ENCODE measurements around the gene SCAI.
"Not testable (repeated sequence)": the region's sequence is repeated elsewhere in the genome, so short reads cannot be mapped to it uniquely, and the experiment has no call there.

The SCAI gene

DNA sequence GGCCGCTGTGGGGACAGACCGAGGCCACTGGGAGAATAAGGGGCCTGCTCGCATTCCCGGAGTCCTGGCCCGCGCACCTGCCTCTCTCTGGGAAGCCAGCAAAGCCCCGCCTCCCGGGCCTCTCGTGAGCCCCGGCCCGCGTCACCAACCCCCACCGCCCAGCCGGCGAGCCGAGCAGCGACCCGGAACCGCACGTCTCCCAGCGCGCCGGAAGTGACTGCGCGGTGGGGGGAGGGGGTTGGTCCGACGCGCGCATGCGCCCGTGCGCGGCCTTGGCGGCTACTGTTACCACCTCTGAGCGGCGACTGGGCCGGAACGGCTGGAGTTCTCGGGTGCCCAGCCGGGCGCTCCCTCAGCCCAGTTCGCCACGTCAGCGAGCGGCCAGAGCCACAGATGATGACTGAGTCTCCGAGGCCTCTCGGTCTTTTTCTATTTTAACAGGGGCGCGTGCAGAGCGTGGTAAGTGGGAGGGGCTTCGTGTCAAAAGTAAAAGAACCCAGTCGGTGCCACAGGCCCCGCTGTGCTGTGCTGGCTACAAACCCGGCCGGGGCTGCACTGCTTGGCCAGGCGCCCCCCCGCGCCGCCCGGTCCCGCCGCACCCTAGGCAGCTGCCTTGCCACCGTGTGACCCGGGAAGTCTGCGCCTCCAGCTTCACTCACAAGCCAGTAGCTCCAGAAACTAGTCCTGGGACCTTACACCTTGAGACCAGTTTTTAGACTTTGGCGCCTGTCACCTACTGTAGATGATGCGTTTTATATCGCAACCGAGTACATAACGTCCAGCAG lies 202.2 kb downstream of the SCAI start, which contains the start of gene GOLGA1:
GOLGA1 (minus strand) TSS at position 190 of the 785 bp plus-strand sequence. CDS start 2,372 bp downstream, outside the sequence.
- peak; percentile 83 for DNase-seq

DNA sequence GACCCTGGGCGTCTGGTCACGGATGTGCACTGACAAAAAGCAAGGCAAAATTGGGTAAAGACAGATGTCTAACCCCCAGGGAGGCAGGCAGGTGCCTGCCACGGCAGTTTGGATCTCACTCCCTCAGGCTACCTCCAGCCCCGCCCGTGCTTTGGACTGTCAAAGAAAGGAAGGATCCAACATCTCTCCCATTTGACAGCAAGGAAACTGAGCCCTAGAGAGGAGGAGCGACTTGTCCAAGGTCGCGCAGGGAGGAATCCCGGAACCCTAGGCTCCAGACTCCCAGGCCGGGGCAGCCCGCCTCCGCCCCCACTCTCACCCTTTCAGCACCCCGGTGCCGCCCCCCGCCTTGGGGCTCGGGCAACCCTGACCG lies 202.8 kb downstream of the SCAI start:
- DNase-seq = peak; percentile 66

DNA sequence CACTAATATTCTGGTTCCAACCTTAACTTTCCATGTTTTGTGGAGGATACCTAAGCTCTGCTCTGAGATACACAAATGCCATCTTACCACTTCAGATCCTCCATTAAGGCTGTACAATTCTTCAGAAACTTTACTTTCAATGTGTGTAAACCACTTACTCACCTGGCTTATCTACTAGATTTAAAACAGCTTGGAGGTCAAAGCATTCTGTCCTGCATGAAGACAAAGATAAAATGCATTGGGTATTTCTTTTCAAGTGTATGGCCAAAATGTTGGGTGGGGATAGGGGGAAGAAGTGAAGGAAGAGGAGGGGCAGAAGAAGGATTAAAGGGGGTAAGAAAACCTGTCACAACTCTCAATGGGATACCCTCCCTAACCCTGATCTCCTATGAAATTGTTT lies 203.4 kb downstream of the SCAI start:
- DNase-seq = no peak

- no peak for DNase-seq
Measured at GRCh38 chr9:124934290-124934689, 209.0 kb downstream of the SCAI start.

DNA sequence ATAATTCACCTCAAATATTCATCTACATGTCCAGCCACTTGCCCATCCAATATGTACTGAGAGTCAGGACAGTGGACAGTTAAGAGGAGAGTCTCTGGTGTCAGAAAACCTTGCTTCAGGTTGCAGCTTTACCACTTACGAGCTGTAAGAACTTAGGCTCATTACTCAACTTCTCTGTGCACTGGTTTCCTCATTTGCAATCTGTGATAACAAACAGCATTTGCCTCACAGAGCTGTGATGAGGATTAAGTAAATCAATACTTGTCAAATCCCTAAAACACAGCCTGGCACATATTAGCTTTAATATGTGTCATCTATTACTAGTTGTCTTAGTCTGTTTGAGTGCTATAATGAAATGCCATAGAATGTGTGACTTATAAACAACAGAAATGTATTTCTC lies 211.0 kb downstream of the SCAI start:
- no peak for DNase-seq

GRCh38 chr9:124929464-124929863 lies 213.9 kb downstream of the SCAI start:
- DNase-seq = no peak

- DNase-seq = no peak
Measured at GRCh38 chr9:124928116-124928515, 215.2 kb downstream of the SCAI start.

DNA sequence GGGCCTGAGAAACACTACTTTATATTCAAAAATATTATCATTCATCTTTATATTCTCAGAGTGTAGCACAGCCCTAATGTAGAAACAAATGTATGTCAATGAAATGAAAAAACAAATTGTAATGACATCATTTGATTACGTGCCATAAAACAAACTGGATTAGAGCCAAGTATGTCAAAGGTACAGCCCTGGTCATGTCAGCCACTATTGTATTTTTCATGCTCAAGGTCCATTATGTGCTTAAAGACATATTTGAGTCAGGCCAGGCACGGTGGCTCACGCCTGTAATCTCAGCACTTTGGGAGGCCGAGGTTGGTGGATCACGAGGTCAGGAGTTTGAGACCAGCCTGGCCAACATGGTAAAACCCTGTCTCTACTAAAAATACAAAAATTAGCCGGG lies 222.9 kb downstream of the SCAI start:
- not testable (repeated sequence) for DNase-seq

DNA sequence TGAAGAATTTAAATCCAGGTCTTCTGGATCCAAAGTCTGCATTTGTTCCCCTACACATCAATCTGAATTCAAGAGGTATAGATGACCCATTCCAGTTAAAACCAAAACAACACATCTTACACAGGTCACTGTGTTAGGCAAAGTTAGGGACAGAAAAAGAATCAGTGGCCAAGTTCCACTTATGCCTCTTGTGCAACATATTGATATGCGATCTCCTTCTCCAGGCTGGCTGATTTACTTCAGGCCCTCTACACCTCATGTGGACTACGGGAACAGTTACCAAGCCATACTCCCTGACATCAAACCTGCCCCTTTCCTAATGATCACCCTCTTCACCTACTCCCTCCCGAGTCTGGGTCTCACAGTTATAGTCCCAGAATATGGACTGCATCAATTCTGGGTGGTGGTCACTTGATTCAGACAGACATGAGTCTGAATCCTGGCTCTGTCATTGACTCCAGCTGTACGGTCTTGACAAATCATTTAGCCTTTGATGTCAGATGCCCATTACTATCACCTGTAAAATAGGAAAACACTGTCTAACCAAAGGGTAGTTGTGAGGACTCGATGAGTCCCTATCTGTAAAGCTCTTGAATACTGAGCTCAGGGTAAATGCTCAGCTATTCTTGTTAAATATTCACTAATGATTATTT lies 228.4 kb downstream of the SCAI start:
- DNase-seq = no peak

GRCh38 chr9:124913378-124913777 lies 229.9 kb downstream of the SCAI start:
- no peak for DNase-seq

DNA sequence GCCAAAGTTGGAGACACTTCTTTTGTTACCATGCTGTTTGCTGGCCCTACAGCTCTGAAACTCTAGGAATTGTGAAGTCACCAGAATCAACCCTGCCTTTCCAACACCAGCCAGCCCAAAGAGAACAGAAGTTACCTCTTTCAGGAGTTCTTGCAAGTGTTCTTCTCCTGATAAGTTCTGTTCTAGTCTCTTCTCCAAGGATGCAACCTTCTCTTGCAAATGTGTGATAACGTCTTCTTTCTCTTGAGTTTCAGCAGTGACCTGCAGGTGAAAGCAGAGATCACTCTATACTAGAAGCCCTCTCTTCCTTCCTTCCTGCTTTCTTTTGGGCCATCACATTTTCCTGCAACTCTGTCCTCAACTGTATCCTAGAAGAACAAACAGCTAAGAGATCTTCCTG lies 231.6 kb downstream of the SCAI start:
- no peak for DNase-seq

DNA sequence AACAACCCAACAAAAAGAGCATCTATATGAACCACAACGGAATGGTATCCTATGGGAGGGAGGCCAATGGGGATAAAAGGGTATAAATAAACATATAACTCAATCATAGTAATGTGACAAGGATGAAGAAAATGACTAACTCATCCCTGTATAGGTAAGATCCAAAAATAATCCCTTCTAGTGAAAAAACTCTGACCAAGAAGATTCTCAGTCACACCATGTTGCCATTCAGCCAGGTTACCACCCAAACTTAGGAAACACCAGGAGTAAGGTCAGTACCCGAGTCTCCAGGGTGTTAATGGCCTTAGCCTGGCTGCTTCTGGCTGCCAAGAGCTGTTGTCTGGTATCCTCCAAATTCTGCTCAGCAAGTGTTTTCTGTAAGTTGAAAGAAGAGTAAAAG lies 235.2 kb downstream of the SCAI start:
- DNase-seq = no peak

GRCh38 chr9:124906966-124907365 lies 236.4 kb downstream of the SCAI start:
- no peak for DNase-seq

DNA sequence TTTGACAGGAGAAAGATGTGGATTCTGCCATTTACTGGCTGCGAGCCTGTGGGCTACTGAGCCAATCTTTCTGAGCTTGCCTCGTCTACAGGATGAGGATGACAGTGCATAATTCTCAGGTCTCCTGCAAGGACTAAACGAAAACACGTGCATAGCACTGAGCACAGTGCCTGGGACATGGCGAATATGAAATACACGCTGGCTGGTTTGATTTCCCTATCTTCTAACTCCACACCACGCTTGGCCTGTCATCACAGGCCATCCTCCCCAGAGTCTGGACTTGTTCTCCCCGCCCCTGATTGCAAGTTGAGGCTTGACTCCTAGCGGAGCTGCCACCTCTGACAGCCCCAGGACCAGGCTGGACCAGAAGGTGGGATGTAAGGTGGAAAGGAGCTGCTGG lies 243.5 kb downstream of the SCAI start:
- no peak for DNase-seq

DNA sequence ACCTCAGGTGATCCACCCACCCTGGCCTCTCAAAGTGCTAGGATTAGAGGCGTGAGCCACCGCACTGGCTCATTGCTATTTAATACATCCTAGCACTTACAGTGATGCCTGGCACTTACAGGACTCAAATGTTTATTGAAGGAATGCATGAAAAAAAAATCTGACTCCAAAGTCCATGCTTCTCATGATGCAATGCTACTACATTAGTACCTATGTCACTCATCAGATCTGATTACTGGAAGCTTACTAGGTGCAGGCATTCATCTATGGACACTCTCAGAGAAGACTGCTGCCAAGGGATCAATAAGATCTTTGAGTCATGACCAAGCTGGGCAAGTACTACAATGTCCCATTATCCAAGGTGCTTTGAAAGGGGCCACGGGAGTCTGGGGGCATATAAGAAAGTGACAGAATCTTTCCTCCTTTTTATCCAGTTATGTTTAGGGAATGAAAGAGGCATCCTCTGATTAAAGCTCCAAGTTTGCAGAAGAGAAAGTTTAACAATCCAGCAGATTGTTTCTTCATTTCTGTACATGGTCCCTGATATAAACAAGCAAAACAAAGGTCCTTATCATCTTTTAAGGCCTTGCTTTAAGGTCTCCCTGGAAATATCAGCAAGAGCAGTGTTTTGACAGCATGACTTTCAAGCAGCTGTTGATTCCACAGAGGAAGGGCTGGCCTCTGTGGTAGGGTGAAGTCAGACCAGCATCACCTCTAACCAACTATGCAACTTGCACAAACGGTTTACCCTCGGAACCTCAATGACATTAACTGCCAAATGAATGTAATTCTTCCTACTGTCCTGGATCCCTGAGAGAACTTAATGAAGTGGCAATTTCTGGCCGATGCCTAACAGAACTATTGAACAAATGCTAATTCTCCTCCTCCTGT lies 245.5 kb downstream of the SCAI start:
- DNase-seq = no peak

GRCh38 chr9:124894741-124895170 lies 248.6 kb downstream of the SCAI start:
- DNase-seq = peak; percentile 3

DNA sequence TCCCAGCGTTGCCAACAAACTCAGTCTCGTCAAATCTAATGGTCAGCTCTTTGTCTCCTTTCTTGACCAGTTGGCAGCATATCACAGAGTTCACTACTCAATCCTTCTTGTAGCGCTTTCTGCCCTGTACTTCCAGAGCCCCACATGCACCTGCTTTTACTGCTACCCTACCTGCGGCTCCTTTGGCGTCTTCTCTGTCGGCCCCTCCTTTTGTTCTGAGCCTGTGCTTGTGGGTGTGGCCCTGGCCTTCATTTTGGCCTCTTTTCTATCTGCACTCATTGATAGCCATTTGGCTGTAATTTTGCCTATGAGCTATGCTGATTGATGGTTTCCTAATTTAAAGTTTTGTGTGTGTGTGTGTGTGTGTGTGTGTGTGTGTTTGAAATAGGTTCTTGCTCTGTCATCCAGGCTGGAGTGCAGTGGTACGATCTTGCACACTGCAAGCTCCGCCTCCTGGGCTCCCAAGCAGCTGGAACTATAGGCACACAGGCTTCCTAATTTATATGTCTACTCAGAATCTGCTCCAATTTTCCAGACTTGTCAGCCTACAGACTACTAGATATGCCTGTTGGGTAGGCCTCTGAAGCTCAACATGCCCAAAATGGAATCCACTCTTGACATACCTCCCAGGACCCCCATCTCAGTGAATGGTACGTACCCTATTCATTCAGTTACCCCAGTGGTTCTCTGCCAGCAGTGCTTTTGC lies 249.1 kb downstream of the SCAI start:
- DNase-seq = no peak
